ENCODE measurements around the gene MACROD2.

MACROD2 gene

GRCh38 chr20:15927893-15928650, 1932.8 kb downstream of the MACROD2 start:
- no peak overlapping the region for H3K9ac ChIP-seq (ENCODE audit: low read length)
- no peaks in the 10 kb centered on the region for H3K36me3 ChIP-seq (ENCODE audit: low read length)
- no peak overlapping the region for H2AFZ ChIP-seq (ENCODE audit: low read depth, low read length, severe bottlenecking)
- TF ChIP-seq CTCF (IDR thresholded peaks at IDR 0.05; ENCODE audit: insufficient read depth, low read length, poor library complexity, severe bottlenecking): no peak
- no peak for TF ChIP-seq EZH2phosphoT487 (conservative IDR thresholded peaks at IDR 0.05; ENCODE audit: low read length)
- no peaks in the 10 kb centered on the region for H3K79me2 ChIP-seq (ENCODE audit: insufficient read depth, low read length)
- H3K9me3 ChIP-seq (ENCODE audit: insufficient read depth, low read length): no peaks in the 10 kb centered on the region
- no peaks in the 10 kb centered on the region for H3K9me2 ChIP-seq (replicated peaks; ENCODE audit: insufficient read depth, low read length)
- no peak overlapping the region for H3K4me3 ChIP-seq (ENCODE audit: insufficient read depth, low read length, poor library complexity, severe bottlenecking)
- no peaks in the 10 kb centered on the region for H4K20me1 ChIP-seq (ENCODE audit: low read depth, low read length)
- no peak overlapping the region for H3K4me2 ChIP-seq (ENCODE audit: low read depth, low read length, poor library complexity, severe bottlenecking)
- H3K27me3 ChIP-seq (ENCODE audit: low read length): no peaks in the 10 kb centered on the region
- no peak overlapping the region for H3K27ac ChIP-seq (ENCODE audit: low read depth, low read length)
- no peaks in the 10 kb centered on the region for H3F3A ChIP-seq (ENCODE audit: insufficient read depth)

GRCh38 chr20:15928946-15929345, 1933.6 kb downstream of the MACROD2 start:
- no peaks in the 10 kb centered on the region for H4K20me1 ChIP-seq (ENCODE audit: low read depth, low read length)
- TF ChIP-seq EZH2phosphoT487 (conservative IDR thresholded peaks at IDR 0.05; ENCODE audit: low read length) (no peak), CTCF (IDR thresholded peaks at IDR 0.05; ENCODE audit: insufficient read depth, low read length, poor library complexity, severe bottlenecking) (no peak)
- H3F3A ChIP-seq (ENCODE audit: insufficient read depth): no peaks in the 10 kb centered on the region

GRCh38 chr20:15930311-15931305, 1935.3 kb downstream of the MACROD2 start:
- TF ChIP-seq EZH2phosphoT487 (conservative IDR thresholded peaks at IDR 0.05; ENCODE audit: low read length) (no peak), CTCF (IDR thresholded peaks at IDR 0.05; ENCODE audit: insufficient read depth, low read length, poor library complexity, severe bottlenecking) (no peak)
- Histone ChIP-seq H3K9me3 (ENCODE audit: insufficient read depth, low read length) (no peaks in the 10 kb centered on the region), H3K36me3 (ENCODE audit: low read length) (no peaks in the 10 kb centered on the region), H3K9ac (ENCODE audit: low read length) (no peak overlapping the region), H2AFZ (ENCODE audit: low read depth, low read length, severe bottlenecking) (no peak overlapping the region), H3K9me2 (replicated peaks; ENCODE audit: insufficient read depth, low read length) (no peaks in the 10 kb centered on the region), H3K4me2 (ENCODE audit: low read depth, low read length, poor library complexity, severe bottlenecking) (no peak overlapping the region), H3K79me2 (ENCODE audit: insufficient read depth, low read length) (no peaks in the 10 kb centered on the region), H3K27ac (ENCODE audit: low read depth, low read length) (no peak overlapping the region), H3F3A (ENCODE audit: insufficient read depth) (no peaks in the 10 kb centered on the region), H4K20me1 (ENCODE audit: low read depth, low read length) (no peaks in the 10 kb centered on the region), H3K27me3 (ENCODE audit: low read length) (no peaks in the 10 kb centered on the region), H3K4me3 (ENCODE audit: insufficient read depth, low read length, poor library complexity, severe bottlenecking) (no peak overlapping the region)

More at GRCh38 chr20:15928946-15929345, 1933.6 kb downstream of the MACROD2 start:
- no peak overlapping the region for H3K9ac ChIP-seq (ENCODE audit: low read length)
- H3K79me2 ChIP-seq (ENCODE audit: insufficient read depth, low read length): no peaks in the 10 kb centered on the region
- no peak overlapping the region for H3K27ac ChIP-seq (ENCODE audit: low read depth, low read length)
- no peak overlapping the region for H2AFZ ChIP-seq (ENCODE audit: low read depth, low read length, severe bottlenecking)
- no peaks in the 10 kb centered on the region for H3K36me3 ChIP-seq (ENCODE audit: low read length)
- H3K9me3 ChIP-seq (ENCODE audit: insufficient read depth, low read length): no peaks in the 10 kb centered on the region
- H3K4me3 ChIP-seq (ENCODE audit: insufficient read depth, low read length, poor library complexity, severe bottlenecking): no peak overlapping the region
- no peaks in the 10 kb centered on the region for H3K9me2 ChIP-seq (replicated peaks; ENCODE audit: insufficient read depth, low read length)
- no peaks in the 10 kb centered on the region for H3K27me3 ChIP-seq (ENCODE audit: low read length)
- H3K4me2 ChIP-seq (ENCODE audit: low read depth, low read length, poor library complexity, severe bottlenecking): no peak overlapping the region
